ENCODE results near the gene SLC22A23.

The SLC22A23 gene

GRCh38 chr6:3326184-3326971, 130.5 kb downstream of the SLC22A23 start:
- POLR2A ChIA-PET: no interaction called here
- TF ChIP-seq CTBP1 (IDR thresholded peaks at IDR 0.05; ENCODE audit: borderline replicate concordance): no peak
- CTCF ChIA-PET: no interaction called here
- DNase-seq (ENCODE audit: extremely low spot score): no peak

- CTCF ChIA-PET: interaction anchor here (1.1 kb wide), 1 partner anchor 12 kb away, joined by 3 read pairs; no protein-coding TSS in a partner anchor
- TF ChIP-seq ZNF384 (IDR thresholded peaks at IDR 0.05): no peak
- no peak for TF ChIP-seq BHLHE40 (IDR thresholded peaks at IDR 0.05; ENCODE audit: borderline replicate concordance)
- no peak for TF ChIP-seq L3MBTL2 (conservative IDR thresholded peaks at IDR 0.05)
- no peak for TF ChIP-seq FOXM1 (IDR thresholded peaks at IDR 0.05; ENCODE audit: borderline replicate concordance)
- no peak for TF ChIP-seq ELF4 (IDR thresholded peaks at IDR 0.05)
- TF ChIP-seq LEF1 (IDR thresholded peaks at IDR 0.05; ENCODE audit: borderline replicate concordance): no peak
- TF ChIP-seq NFRKB (IDR thresholded peaks at IDR 0.05): no peak
- TF ChIP-seq HDGF (IDR thresholded peaks at IDR 0.05; ENCODE audit: borderline replicate concordance): no peak
- no peak for TF ChIP-seq ARNT (IDR thresholded peaks at IDR 0.05)
- TF ChIP-seq FOXA1 (IDR thresholded peaks at IDR 0.05): no peak
- TF ChIP-seq TARDBP (IDR thresholded peaks at IDR 0.05): no peak
- TF ChIP-seq SP1 (IDR thresholded peaks at IDR 0.05): no peak
- no peak for TF ChIP-seq FOXK2 (IDR thresholded peaks at IDR 0.05)
- TF ChIP-seq PKNOX1 (IDR thresholded peaks at IDR 0.05): no peak
- no peak for TF ChIP-seq SUZ12 (IDR thresholded peaks at IDR 0.05)
- no peak for TF ChIP-seq CTBP1 (IDR thresholded peaks at IDR 0.05; ENCODE audit: borderline replicate concordance)
- POLR2A ChIA-PET: no interaction called here
- no peak for DNase-seq (ENCODE audit: extremely low spot score)
These were observed 131.6 kb downstream of the SLC22A23 start for GRCh38 chr6:3325210-3325609.

- TF ChIP-seq FOXM1 (IDR thresholded peaks at IDR 0.05; ENCODE audit: borderline replicate concordance) (no peak), PKNOX1 (IDR thresholded peaks at IDR 0.05) (no peak), BHLHE40 (IDR thresholded peaks at IDR 0.05; ENCODE audit: borderline replicate concordance) (no peak), NFRKB (IDR thresholded peaks at IDR 0.05) (no peak), L3MBTL2 (conservative IDR thresholded peaks at IDR 0.05) (no peak), ZNF384 (IDR thresholded peaks at IDR 0.05) (no peak), FOXA1 (IDR thresholded peaks at IDR 0.05) (no peak)
- ChIA-PET CTCF (interaction anchor here (1.1 kb wide), 1 partner anchor 13 kb away, joined by 3 read pairs; no protein-coding TSS in a partner anchor), POLR2A (interaction anchor here (1.1 kb wide), 1 partner anchor 31 kb away, joined by 3 read pairs; no protein-coding TSS in a partner anchor)
- no peak for DNase-seq (ENCODE audit: extremely low spot score)
These were observed 132.4 kb downstream of the SLC22A23 start for GRCh38 chr6:3324262-3324942.

- ChIA-PET CTCF (interaction anchor here (1.1 kb wide), 1 partner anchor 14 kb away, joined by 3 read pairs; no protein-coding TSS in a partner anchor), POLR2A (interaction anchor here (1.1 kb wide), 1 partner anchor 31 kb away, joined by 3 read pairs; no protein-coding TSS in a partner anchor)
- no peak for TF ChIP-seq SUZ12 (IDR thresholded peaks at IDR 0.05)
- no peak for TF ChIP-seq SP1 (IDR thresholded peaks at IDR 0.05)
- no peak for TF ChIP-seq HDGF (IDR thresholded peaks at IDR 0.05; ENCODE audit: borderline replicate concordance)
- TF ChIP-seq FOXA1 (IDR thresholded peaks at IDR 0.05): no peak
- DNase-seq (ENCODE audit: extremely low spot score): no peak
These were observed 133.1 kb downstream of the SLC22A23 start for GRCh38 chr6:3323696-3324261.

- POLR2A ChIA-PET: no interaction called here
- TF ChIP-seq ELF4 (IDR thresholded peaks at IDR 0.05) (no peak), FOXM1 (IDR thresholded peaks at IDR 0.05; ENCODE audit: borderline replicate concordance) (no peak), PKNOX1 (IDR thresholded peaks at IDR 0.05) (no peak)
- no peak for DNase-seq (ENCODE audit: extremely low spot score)
- CTCF ChIA-PET: no interaction called here
These were observed 133.7 kb downstream of the SLC22A23 start for GRCh38 chr6:3323148-3323547.

- ChIA-PET POLR2A (no interaction called here), CTCF (no interaction called here)
- TF ChIP-seq ARNT (IDR thresholded peaks at IDR 0.05) (no peak), SP1 (IDR thresholded peaks at IDR 0.05) (no peak), PKNOX1 (IDR thresholded peaks at IDR 0.05) (no peak), ELF4 (IDR thresholded peaks at IDR 0.05) (no peak), HDGF (IDR thresholded peaks at IDR 0.05; ENCODE audit: borderline replicate concordance) (no peak), CTBP1 (IDR thresholded peaks at IDR 0.05; ENCODE audit: borderline replicate concordance) (no peak), BHLHE40 (IDR thresholded peaks at IDR 0.05; ENCODE audit: borderline replicate concordance) (no peak), FOXM1 (IDR thresholded peaks at IDR 0.05; ENCODE audit: borderline replicate concordance) (no peak), TARDBP (IDR thresholded peaks at IDR 0.05) (no peak), L3MBTL2 (conservative IDR thresholded peaks at IDR 0.05) (no peak), ZNF384 (IDR thresholded peaks at IDR 0.05) (no peak), SUZ12 (IDR thresholded peaks at IDR 0.05) (no peak), LEF1 (IDR thresholded peaks at IDR 0.05; ENCODE audit: borderline replicate concordance) (no peak), NFRKB (IDR thresholded peaks at IDR 0.05) (no peak), FOXA1 (IDR thresholded peaks at IDR 0.05) (no peak), FOXK2 (IDR thresholded peaks at IDR 0.05) (no peak)
- DNase-seq (ENCODE audit: extremely low spot score): no peak
These were observed 134.4 kb downstream of the SLC22A23 start for GRCh38 chr6:3322366-3322890.

Measured in HEK293T (cell line).